ENCODE measurements around the gene SHROOM2.

DNA sequence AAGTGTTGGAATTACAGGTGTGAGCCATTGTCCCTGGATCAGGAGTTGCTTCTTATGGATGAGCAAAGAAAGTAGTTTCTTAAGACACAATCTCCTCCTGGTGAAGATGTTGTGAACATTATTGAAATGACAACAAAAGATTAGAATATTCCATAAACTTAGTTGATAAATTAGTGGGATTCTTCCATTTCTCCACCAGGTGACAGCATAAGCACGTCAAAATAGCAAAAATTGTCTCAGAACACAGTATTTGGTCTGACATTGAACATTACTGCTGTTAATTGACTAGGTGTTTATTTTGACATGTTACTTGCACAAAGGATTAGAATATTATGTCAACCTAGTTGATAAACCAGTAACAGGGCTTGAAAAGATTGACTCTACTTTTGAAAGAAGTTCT is 202.5 kb downstream of the SHROOM2 start:
- no peak for TF ChIP-seq POLR2A (IDR thresholded peaks at IDR 0.05; ENCODE audit: low read depth, low read length)
- no peak for TF ChIP-seq TAF1 (IDR thresholded peaks at IDR 0.05; ENCODE audit: low read depth, low read length)
- TF ChIP-seq POLR2AphosphoS5 (IDR thresholded peaks at IDR 0.05; ENCODE audit: low read depth, low read length): no peak
